GM19463 (cell line): Measurements from ENCODE around the gene TAC3.
"Not testable (repeated sequence)": the region's sequence is repeated elsewhere in the genome, so short reads cannot be mapped to it uniquely, and the experiment has no call there.

Source experiments
- ATAC-seq: cut with Tn5 transposase; IDR thresholded peaks from one replicate; pipeline ENCODE4 v1.9.1; 2021; ENCODE audit warnings: mild to moderate bottlenecking, moderate library complexity; ENCODE audit not compliant: unreplicated experiment

TAC3 gene

GRCh38 chr12:57037264-57037663 is 20.9 kb upstream of the TAC3 start:
- no peak for ATAC-seq

DNA sequence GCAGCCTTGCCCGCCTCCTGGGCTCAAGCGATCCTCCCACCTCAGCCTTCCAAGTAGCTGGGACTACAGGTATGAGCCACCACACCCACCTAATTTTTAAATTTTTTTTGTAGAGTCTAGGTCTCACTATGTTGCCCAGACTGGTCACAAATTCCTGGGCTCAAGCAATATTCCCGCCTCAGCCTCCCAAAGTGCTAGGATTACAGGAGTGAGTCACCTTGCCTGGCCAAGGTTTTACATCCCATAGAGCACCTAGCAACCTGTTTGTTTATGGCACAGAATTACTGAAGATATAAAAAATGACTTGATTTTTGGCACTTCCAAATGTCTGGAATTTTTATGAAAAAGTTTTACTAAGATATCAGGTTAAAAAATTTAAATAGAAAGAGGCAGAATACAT is 17.1 kb upstream of the TAC3 start:
- no peak for ATAC-seq

DNA sequence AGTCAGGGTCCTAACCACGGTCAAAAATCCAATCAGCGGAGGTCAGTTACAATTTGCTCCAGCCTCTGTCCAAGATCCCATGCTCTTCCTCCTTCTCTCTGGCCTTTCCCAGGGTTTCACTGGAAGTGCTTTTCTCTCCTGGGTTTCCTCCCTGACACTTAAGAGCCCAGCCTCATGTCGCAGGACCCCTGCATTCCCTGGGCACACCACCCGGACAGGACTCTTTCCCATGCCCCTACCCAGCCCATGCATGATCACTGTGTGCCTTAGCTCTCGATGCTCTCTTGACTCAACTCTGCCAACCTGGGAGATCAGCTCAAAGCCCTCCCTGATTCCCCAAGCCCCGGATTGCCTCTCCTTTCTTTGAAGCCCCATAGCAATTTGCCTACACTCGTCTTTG is 15.5 kb upstream of the TAC3 start:
- no peak for ATAC-seq

- ATAC-seq = no peak
These were observed 14.9 kb upstream of the TAC3 start for GRCh38 chr12:57031138-57031725.

GRCh38 chr12:57029457-57029856 is 13.1 kb upstream of the TAC3 start:
- ATAC-seq = no peak

- ATAC-seq = no peak
These were observed 11.4 kb upstream of the TAC3 start for GRCh38 chr12:57027805-57028153.

DNA sequence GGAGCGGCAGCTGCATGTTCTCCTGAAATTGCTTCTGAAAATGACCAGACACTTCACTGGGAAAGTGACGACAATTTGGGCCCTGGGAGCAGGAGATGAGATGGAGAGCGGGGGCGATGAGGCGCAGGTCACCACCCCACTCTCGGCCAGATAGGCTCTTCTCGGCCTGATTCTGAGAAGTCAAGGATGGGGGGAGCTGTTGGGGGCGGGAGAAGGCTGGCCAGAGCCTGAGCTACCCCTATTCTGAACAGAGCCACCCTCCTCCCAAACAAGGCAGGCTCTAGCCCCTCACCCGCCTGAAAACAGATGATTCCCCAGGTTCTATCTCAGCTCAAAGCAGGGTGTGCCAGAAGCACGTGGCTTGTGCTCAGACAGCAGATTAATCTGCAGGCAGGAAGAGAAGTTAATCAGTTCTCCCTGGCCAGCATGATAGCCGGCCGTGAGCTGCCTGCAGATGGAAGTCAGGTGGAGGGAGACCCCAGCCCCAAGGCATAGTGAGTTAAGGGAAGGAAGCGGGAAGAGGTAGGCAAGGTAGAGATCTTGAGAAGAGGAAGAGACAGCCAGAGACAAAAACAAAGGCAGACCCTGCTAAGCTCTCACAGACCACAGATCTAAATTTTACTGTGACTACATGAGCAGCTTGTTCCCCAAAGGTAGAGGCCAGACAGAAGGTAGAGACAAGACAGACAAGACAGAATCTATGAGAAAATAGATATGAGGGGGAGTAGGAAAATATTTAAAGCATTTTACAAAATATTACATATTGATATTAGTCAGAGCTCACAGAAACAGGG is 10.9 kb upstream of the TAC3 start:
- no peak for ATAC-seq

- no peak for ATAC-seq
These were observed 8.9 kb upstream of the TAC3 start for GRCh38 chr12:57025196-57025595.

GRCh38 chr12:57022324-57022723 is 6.0 kb upstream of the TAC3 start:
- not testable (repeated sequence) for ATAC-seq

DNA sequence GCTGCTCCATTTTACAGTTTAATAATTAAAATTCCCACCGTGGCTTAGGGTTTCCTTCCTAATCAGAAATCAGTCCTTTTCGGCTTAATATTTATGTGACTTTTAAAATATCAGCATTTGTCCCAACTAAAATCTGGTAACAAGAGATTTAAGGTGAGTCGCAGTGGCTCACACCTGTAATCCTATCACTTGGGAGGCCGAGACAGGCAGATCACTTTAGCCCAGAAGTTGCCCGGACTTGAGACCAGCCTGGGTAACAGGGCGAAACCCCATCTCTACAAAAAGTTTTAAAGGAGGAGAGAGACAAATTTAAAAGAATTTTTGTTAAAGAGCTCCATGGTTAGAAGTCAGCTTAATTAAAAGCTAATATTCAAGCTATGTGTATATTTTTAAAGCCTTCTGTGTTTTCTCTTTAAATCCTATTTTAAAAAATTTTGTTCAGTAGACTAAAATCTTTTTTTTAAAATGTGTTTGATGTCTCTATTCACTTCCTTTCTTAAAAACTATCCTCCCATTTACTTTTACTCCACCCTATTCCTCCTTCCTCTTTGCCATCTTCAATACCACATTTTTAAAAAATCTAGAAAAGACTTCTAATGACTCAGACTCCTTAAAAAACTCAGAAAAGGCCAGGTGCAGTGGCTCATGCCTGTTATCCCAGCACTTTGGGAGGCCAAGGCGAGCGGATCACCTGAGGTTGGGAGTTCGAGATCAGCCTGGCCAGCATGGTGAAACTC is 3.8 kb upstream of the TAC3 start:
- no peak for ATAC-seq

DNA sequence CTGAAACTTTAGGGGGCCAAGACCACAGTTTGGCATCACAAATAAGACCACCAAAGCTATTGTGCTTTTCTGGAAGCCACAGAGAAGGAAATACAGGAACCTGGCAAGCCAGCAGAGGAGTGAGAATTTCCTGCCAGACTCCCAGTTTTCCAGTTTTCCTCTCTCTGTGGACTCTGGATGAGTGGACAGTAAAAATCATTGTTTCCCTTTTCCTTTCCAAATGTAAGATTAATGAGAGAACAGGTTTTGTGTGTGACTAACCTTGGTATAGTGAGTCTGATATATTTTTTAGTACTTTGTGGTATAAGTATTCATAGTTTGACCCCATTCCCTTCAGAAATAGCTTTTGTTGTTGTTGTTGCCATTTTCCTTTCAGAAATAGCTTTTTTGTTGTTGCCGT is 2.6 kb upstream of the TAC3 start:
- no peak for ATAC-seq

DNA sequence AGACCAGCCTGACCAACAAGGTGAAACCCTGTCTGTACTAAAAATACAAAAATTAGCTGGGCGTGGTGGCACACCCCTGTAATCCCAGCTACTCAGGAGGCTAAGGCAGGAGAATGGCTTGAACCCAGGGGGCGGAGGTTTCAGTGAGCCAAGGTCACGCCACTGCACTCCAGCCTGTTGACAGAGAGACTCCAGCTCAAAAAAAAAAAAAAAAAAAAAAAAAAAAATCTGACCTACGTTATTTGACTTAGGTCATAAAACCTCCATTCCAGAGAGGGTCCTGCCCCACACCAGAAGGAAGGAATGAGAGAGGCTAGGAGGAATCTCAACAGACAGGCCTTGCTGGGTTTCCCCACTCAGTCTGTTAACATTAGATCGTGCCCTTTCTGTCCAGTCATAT is 2.0 kb upstream of the TAC3 start:
- ATAC-seq = not testable (repeated sequence)

DNA sequence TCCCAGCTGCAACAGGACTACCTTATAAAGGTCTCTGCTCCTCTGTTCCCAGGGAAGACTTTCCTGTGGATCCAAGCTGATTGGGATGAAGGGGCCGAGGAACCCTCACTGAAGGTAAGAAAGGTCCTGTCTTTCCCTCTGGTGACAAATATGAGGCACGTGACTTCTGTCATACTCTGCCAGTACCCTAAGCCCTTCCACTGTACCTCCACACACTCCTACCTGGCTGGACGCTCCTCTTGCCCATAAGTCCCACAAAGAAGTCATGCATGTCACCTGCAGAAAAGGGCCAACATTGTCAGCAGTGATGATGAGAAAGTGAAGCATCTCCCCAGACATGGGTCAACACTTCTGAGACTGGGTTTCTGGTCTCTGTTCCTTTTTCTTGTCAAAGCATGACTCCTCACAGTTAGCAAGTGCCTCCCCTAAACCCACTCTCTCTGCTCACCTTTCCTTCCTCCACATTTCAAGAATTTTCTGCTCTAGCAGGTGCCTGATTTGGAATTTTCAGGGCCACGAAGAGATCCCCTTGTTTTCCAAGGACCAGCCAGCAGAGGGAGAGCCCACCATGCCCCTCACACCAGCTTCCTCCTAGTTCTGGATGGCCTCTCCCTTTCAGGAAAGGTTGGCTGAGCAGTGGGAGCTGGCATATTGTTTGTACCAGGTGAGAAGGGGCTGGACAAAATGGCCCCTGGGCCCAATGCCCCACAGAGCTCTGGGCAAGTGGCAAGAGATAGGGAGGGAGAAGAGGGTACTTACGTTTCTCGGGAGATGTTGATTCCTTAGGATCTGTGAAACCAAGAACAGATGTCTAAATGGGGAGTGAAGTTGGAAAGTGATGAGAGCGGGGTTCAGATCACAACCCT is 3.5 kb downstream of the TAC3 start:
- ATAC-seq = peak; percentile 77

DNA sequence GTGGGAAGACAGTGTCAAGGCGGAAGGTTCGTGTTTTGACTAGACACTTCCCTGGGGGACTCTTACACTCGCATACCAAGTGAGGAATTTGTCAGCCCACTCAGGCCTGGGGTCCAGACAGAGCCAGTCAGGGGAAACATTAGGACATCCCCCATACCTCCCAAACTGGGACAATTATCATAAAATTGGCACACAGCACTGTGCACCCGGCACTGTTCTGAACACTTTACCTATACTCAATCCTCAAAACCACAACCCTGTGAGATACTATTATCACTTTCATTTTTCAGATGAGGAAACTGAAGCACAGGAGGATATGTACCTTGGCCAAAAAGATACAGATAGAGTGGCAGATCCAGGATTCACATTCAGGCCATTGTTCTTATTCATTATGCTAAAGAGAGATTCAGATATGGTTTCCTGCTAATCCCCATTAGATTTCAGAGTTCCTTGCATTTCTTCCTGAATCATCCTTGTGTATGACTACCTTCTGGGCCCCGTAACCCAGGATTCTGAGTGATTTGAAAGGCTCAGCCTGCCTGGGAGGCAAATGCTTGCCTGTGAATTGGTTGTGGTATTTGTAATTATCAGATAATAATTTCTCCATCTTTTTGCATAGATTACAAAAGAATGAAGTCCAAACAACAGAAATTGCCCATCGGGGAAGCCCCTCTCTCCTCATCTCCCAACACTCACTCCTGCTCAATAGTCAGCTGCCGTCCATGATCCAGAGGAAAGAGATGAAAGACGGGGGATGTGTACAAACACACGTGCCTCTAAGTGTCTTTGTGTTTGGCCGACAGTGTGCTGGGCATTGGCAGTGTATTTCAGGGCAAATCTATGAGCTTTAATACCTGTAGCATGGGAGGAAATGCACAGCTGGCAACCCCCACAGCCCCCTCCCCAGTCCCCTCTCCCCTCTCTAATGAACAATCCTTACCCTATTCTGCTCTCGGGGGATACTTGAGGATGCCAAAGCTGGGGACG is 4.6 kb downstream of the TAC3 start:
- peak; percentile 61 for ATAC-seq

DNA sequence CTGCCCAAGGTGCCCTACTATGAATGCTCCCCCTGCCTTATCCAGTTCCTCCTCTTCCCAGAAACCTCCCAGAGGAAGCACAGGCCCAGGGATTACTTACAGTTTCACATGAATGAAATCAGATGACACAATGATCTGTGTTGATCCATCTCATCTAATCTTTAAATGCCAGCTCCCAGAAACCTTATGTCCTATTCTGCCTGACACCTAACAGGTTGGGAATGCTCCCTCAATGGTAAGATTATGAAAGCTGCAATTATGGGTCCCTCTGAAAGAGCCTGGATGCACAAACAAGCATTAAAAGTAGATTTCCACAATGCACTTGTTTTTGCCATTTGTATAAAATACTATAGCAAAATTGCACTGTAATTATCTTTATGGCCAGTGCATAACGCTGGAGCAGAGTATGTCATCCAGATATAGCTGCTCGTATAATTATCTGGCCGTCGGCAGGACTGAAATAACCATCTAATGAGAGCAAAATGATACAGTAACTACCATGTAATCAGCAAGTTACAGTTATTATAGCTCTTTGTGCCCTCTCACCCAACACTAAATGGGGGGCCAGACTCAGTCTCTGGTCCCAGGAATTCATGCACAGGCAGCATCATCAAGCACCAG is 5.6 kb downstream of the TAC3 start:
- no peak for ATAC-seq

- ATAC-seq = no peak
These were observed 6.2 kb downstream of the TAC3 start for GRCh38 chr12:57009949-57010626.

DNA sequence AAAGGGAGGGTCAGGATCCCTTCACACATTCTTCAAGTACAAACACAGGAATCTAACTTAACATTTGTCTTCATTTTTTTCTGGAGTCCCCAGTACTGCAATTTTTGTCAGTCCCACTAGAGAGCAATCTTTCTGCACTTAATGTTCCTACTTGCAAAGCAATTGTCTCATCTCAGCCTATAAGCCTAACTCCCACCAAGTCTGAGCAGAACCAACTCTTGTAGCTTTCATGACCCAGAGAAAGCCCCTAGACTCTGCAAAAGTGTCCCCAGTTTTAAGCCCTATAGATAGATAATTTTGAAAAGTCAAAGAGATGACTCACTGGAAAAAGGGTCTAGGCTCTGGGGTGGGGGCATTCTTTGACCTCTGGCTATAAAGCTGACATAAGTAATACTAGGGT is 8.2 kb downstream of the TAC3 start:
- ATAC-seq = no peak

DNA sequence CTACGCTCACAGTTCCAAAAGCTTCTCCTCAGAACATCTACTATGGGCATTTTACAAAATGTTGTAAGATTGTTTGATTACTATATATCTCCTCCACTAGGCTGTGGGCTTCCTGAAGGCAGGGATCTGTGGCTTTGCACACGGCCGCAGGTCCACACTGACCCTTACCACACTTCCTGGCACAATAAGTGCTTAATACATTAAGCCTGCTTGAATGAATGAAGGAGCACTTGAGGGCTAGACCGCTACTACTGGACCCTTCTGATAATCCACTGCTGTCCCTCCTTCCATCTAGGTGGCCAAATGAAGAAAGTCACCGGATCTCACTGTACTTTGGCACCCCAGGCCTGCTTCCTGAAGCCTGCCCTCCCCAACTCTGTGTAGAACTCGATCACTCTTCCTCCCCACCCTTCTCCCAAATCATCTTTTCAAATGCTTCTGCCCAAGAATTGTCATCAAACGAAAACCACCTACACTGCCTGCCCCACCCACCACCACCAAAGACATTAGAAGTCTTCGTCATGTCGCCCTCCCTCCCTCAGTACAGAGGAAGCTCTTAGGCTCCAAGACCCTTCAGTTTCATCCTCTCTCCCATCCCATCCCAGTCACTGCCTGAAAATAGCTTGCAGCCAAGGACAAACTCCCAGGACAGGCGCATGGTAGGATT is 9.4 kb downstream of the TAC3 start:
- ATAC-seq = no peak
